Measurements from ENCODE around the gene HEG1.

DNA sequence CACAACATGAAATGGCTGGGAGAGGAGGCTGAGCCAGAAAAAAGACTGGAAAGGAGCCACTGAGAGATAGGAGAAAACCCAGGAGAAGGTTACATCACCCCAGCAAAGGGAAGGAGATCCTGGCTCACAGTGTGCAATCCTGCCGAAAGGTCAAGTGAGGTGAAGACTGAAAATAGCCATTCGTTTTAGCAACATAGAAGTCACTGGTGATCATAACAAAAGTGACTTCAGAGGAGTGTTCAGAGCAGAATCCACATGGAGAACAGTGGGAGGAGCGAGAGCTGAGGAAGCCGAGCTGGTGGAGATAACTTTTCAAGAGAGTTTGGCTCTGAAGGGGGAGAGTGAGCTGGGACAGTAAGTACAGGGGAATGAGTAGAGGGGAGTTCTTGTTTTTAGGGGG is 5.4 kb upstream of the HEG1 start:
- no peak for TF ChIP-seq POLR2A (IDR thresholded peaks at IDR 0.05)
- peak in 1 of 4 experiments; percentile 9 for TF ChIP-seq CTCF (IDR thresholded peaks at IDR 0.05)
- TF ChIP-seq EP300 (IDR thresholded peaks at IDR 0.05), result no peak
- peak; percentile 87 for TF ChIP-seq POLR2AphosphoS5 (IDR thresholded peaks at IDR 0.05)

All from gastroesophageal sphincter (tissue), 3 donors.